Kasumi-1 (cell line): ENCODE data around the gene SS18.

Experiments
- DNase-seq, 2 experiments: peaks; one replicate each; lab custom pipeline; 2025; lab: John Stamatoyannopoulos, UW

The SS18 gene

GRCh38 chr18:26002375-26002910, 88.0 kb downstream of the SS18 start:
- no peak for DNase-seq

- DNase-seq, result no peak
Measured at GRCh38 chr18:25998461-25998860, 92.0 kb downstream of the SS18 start.

GRCh38 chr18:25992566-25992965, 97.8 kb downstream of the SS18 start:
- no peak for DNase-seq

- no peak for DNase-seq
Measured at GRCh38 chr18:25990473-25990872, 99.9 kb downstream of the SS18 start.

- DNase-seq, result no peak
Measured at GRCh38 chr18:25985707-25986394, 104.6 kb downstream of the SS18 start.

GRCh38 chr18:25983730-25984129, 106.7 kb downstream of the SS18 start:
- DNase-seq, result no peak

DNA sequence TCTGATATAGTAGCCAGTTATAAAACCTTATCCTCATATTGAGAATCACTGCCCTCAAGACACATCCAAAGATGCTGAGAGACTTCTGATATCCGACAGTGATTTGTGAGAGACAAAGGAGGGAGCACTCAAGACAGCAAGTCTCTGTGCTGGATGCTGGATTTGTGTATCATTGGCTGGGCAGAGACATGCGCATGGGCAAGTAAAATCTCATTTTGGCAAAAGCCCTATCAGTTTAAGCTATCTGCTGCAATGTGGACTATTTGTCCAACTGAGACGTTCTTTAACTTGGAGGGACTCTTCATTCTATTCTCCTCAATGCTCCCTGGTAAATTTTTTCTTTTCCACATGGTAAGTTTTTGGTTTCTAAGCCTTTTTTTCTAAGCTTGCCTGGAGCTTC, 107.5 kb downstream of the SS18 start:
- DNase-seq, result no peak

DNA sequence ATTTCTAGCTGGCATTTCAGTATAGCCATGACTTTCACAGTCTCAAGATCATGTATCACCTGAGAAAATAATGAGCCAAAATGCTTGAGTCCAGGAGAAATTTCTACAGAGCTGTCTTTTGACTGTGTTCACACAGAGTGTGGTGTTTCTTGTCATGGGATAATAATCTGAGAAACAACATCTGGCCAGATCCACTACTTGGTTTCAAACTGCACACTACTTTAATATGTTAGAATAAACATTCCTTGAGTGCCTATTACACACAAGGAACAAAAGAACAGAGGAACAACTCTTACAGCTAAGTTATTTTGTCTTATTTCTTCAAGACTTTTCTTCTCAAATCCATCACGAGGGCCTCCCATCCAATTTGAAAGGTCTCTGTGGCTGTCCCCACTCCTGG, 108.3 kb downstream of the SS18 start:
- DNase-seq, result no peak

DNA sequence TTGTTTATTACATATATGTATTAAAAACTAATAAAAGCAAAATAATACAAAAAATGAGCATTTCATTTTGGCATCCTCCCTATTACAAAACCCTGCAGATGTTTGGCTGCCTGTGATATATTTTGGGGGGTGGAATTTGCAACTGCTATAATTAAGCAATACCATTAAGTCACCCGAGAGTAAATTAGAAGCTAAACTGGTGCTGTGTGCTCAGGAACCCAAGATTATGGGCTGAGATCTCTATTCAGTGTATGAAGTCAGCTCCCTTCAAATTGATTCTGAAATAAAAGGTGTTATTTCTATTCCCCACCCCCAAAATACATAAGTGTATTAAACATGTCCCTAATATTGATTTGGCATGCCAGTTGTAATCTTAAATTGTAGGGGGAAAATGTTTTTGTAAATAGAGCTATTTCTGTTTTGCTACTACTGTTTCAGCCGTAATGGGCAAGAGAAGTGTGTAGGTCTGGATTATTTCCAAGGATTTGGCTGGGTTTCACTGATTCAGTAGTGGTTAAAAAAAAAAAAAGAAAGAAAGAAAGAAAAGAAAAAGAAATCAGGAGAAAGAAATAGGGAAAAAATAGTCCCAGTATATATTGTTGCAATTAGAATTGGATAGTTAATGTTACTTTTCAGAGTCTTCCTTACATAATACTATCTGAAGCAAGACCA, 110.9 kb downstream of the SS18 start:
- no peak for DNase-seq

- DNase-seq, result no peak
Measured at GRCh38 chr18:25976554-25976953, 113.9 kb downstream of the SS18 start.

DNA sequence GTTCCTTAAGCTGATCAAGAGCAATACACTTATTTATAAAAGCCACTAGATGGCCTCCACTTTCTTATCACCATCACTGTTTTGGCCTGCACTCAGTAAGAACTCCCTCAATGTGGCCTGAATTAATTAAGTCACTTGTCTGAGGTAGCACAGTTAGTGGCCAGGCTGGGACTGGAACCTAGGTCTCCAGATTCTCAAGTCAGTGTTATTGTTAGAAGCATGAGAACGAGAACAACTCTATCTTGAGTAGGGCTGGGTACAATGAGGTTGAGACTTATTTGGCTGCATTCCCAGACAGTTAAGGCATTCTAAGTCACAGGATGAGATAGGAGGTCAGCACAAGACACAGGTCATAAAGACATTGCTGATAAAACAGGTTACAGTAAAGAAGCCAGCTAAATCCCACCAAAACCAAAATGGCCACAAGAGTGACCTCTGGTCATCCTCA, 115.8 kb downstream of the SS18 start:
- DNase-seq, result peak; percentile 25 to 28
